Kidney epithelial cell (primary cell): ENCODE data around the gene TAPT1. TPM values are rescaled to one million over a fixed set of nuclear protein-coding genes. Genes with fewer than 3 reads are reported as not detected.
A peak's percentile ranks its signal among the peaks of the same experiment; 100 is the strongest.

Source experiments
- DNase-seq: peaks from one replicate; pipeline ENCODE4 v3.0.0-alpha.2; 2010; ENCODE audit warnings: low read depth
- H3K27me3 ChIP-seq: 2 replicates; pipeline ENCODE4 v1.6.0; 2011; ENCODE audit warnings: low read length; ENCODE audit not compliant: control insufficient read depth, insufficient read depth
- H3K36me3 ChIP-seq: 2 replicates; pipeline ENCODE4 v1.5.1; 2011; ENCODE audit warnings: low read length; ENCODE audit not compliant: control insufficient read depth, insufficient read depth
- H3K4me3 ChIP-seq: 2 replicates; pipeline ENCODE4 v1.5.1; 2011; ENCODE audit warnings: low read depth, mild to moderate bottlenecking, control low read depth, low read length
- CTCF ChIP-seq: IDR thresholded peaks from 2 replicates; pipeline ENCODE4 v1.5.1; 2011; ENCODE audit warnings: mild to moderate bottlenecking, moderate library complexity, low read length, control low read depth, inconsistent platforms; ENCODE audit not compliant: insufficient read depth, poor library complexity, severe bottlenecking
- total RNA-seq: library from RNA; depleted of rRNA; stranded (reverse); fragments of >200 nt; gene quantifications from 2 replicates; pipeline ENCODE4 v1.2.3, GENCODE V29; 2015

TAPT1 gene
- total RNA-seq, 1 donor from 2014 or later: 18.8 TPM

- DNase-seq: no peak
- no peak for TF ChIP-seq CTCF
- Histone ChIP-seq H3K36me3 (no peaks in the 10 kb centered on the region), H3K27me3 (no peaks in the 10 kb centered on the region), H3K4me3 (no peak overlapping the region)
Measured at GRCh38 chr4:16268290-16268689, 42.0 kb upstream of the TAPT1 start.

GRCh38 chr4:16267639-16268038 lies 41.4 kb upstream of the TAPT1 start:
- Histone ChIP-seq H3K36me3 (no peaks in the 10 kb centered on the region), H3K27me3 (no peaks in the 10 kb centered on the region), H3K4me3 (no peak overlapping the region)
- no peak for TF ChIP-seq CTCF
- DNase-seq: no peak

DNA sequence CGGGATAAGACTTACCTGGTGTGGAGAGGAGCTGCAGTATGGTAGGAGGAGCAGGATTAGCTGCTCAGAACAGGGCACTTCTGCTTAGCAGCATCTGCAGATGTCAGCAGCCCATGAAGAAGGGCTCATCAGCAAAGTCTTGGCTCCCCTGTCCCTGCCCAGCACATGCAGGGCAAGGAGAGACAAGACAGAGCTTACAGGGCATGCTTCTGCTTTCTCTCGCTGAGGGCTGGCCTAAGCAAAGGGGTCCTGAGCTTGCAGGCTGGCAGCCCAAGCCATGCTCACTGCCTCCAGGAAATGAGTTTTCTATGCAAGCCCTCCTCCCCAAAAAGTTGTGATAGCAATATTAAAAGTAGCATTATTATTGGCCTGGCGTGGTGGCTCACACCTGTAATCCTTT lies 39.5 kb upstream of the TAPT1 start:
- DNase-seq: no peak
- Histone ChIP-seq H3K27me3 (no peaks in the 10 kb centered on the region), H3K36me3 (no peaks in the 10 kb centered on the region), H3K4me3 (no peak overlapping the region)
- no peak for TF ChIP-seq CTCF

- no peak for DNase-seq
- no peaks in the 10 kb centered on the region for H3K27me3 ChIP-seq
- no peaks in the 10 kb centered on the region for H3K36me3 ChIP-seq
Measured at GRCh38 chr4:16264798-16265197, 38.5 kb upstream of the TAPT1 start.

GRCh38 chr4:16263056-16263455 lies 36.8 kb upstream of the TAPT1 start:
- H3K27me3 ChIP-seq: no peaks in the 10 kb centered on the region
- no peak for TF ChIP-seq CTCF
- DNase-seq: no peak
- no peak overlapping the region for H3K4me3 ChIP-seq
- no peaks in the 10 kb centered on the region for H3K36me3 ChIP-seq

More at GRCh38 chr4:16264798-16265197, 38.5 kb upstream of the TAPT1 start:
- TF ChIP-seq CTCF: peak; percentile 38
- no peak overlapping the region for H3K4me3 ChIP-seq

DNA sequence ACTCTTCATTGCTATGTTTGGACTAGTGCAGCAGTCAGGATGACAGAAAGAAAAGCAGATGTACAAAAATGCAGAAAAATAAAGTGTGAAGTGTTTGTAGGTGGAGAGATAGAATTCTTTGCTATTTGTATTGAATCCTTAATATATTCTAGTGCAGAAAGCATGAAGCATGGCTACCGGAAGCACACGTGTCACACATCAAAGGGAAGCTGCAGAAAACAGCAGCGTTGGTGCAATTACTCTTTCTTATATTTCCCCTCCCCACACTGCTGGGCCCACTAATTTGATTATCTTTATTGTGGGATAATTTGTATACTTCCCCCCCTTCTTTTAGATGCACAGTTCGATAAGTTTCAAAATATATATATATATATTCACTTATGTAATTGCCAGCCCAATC lies 35.9 kb upstream of the TAPT1 start:
- no peak for TF ChIP-seq CTCF
- Histone ChIP-seq H3K36me3 (no peaks in the 10 kb centered on the region), H3K4me3 (no peak overlapping the region), H3K27me3 (no peaks in the 10 kb centered on the region)
- DNase-seq: no peak
